Activated T-cell treated with anti-CD3 and anti-CD28 coated beads, Interleukin-2, amount 50 U/mL, for 4 hours (primary cell): ENCODE measurements around the gene PRPH2. TPM values are rescaled to one million over a fixed set of nuclear protein-coding genes. Genes with fewer than 3 reads are reported as not detected.
"Not testable (repeated sequence)": the region's sequence is repeated elsewhere in the genome, so short reads cannot be mapped to it uniquely, and the experiment has no call there.

Experiments used
- ATAC-seq, 2 donors: fragments of 200-7000 bp; cut with Tn5 transposase; one replicate each; pipeline ENCODE4 v1.10.0; 2021
- DNase-seq: peaks from one replicate; pipeline ENCODE4 v3.0.0-alpha.2; 2020
- H3K27me3 Mint-ChIP-seq: one replicate; pipeline ENCODE4 v1.8.0; 2021; ENCODE audit warnings: low read depth, mixed read lengths
- H3K36me3 Mint-ChIP-seq: one replicate; pipeline ENCODE4 v1.8.0; 2022; ENCODE audit warnings: mixed read lengths; ENCODE audit not compliant: insufficient read depth
- H3K4me1 Mint-ChIP-seq: one replicate; pipeline ENCODE4 v1.8.0; 2021; ENCODE audit warnings: low read depth, mixed read lengths
- H3K4me3 Mint-ChIP-seq: one replicate; pipeline ENCODE4 v1.8.0; 2021; ENCODE audit warnings: mild to moderate bottlenecking, moderate library complexity, mixed read lengths
- H3K9me3 Mint-ChIP-seq: one replicate; pipeline ENCODE4 v1.8.0; 2021; ENCODE audit warnings: mixed read lengths
- total RNA-seq, 3 donors: library from RNA; stranded (reverse); gene quantifications; one replicate each; pipeline ENCODE4 v1.2.1, GENCODE V29; 2021

PRPH2 gene
- total RNA-seq, 3 donors from 2014 or later, result 0.05 TPM; not detected in 2

DNA sequence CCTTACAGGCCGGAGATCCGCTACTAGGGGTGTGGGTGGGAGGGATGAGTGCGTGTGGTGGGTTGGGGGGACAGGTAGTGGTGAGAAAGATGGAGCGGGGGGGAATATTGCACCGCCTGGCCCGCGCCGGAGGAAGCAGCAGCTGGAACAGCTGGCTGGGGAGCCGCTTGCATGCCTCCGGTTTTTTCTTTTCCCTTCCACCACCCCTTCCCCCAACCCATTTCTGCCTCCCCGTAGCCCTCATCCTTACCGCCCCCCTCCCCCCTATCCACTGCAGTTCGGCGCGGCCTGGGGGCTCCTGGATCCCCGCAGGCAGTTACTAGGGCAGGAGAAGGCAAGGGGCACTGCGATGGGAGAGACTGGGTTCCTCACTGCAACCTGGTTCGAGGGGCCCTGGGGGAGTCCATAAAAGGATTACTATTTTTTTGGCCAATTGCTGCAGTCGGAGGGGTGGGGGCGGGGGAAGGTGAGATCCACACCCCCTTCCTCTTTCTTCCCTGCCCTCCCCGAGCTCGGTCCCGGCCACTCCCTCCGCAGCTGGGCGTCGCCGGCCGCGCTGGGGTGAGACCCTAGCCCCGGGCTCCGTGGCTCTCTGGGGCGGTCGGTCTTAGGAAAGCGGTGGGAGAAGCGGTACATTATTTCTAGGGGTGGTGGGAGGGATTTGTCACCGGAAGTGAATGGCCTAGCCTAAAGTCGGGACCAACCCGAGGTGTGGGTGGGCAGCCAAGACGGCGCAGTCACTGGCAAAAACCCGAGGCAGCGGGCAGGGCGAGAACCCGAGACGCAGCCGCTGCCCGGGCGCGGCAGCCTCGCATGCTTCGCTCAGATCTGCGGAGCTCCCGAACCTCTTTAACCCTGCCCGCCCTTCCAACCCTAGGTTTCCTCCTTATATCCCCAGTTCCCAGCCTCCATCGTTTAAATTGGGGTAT is 24.3 kb upstream of the PRPH2 start:
- H3K4me1 Mint-ChIP-seq, result peaks cover 36% of the 10 kb centered on the region
- DNase-seq (peak; percentile 58), ATAC-seq (peak; percentile 60 to 66)
- no peaks in the 10 kb centered on the region for H3K9me3 Mint-ChIP-seq
- peaks cover 3% of the 10 kb centered on the region for H3K36me3 Mint-ChIP-seq
- H3K27me3 Mint-ChIP-seq, result no peaks in the 10 kb centered on the region
- H3K4me3 Mint-ChIP-seq, result peak overlapping the region; percentile 98

DNA sequence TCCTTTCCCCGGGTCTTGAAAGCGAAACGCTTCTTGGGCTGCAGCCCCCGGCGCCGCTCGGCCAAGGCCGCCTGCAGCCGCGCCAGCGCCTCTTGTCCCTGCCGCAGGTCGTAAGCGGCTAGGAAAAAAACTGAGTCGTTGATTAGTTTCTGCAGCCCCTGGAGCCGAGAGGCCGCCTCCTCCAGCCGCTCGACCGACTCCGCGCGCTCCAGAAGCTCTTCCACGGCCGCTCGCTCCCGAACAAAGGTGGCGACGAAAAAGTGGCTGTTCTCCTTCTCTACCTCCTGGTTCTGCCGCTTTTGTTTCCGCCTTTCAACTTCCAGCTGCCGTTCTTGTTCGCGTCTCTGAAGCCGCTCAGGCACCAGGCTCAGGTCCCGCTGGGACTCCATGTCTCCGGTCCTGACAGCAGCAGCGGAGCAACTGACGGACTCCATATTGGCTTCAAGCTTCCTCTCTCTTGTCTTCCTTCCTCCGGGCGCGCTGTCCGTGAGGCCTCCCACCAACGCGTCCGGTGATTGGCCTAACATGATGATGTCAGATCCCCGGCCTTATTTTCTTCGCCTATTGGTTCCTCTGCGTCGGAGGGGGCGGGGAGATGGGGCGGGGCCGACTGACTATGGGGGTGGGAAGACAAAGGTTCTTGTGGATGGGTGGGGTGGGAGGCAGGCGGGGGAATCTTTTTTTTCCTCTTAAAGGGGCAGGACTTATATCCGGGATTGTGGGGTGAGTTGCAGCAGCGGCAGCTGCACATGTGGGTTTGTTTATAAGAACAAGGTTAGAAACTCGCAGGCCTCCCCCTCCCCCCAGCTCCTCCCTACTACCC is 23.5 kb upstream of the PRPH2 start, which contains the start of gene TBCC:
Gene TBCC, minus strand, starts transcription at position 464 of the 823 bp plus-strand sequence. Its CDS starts 30 bp downstream, at position 434.
- Mint-ChIP-seq H3K4me3 (peak within 1 kb of the TSS; percentile 98), H3K4me1 (peaks cover 31% of the 10 kb centered on the region), H3K27me3 (no peaks in the 10 kb centered on the region), H3K9me3 (no peaks in the 10 kb centered on the region), H3K36me3 (peaks cover 3% of the 10 kb centered on the region)
- DNase-seq, result peak; percentile 88
- ATAC-seq, result peak; percentile 81 to 84

DNA sequence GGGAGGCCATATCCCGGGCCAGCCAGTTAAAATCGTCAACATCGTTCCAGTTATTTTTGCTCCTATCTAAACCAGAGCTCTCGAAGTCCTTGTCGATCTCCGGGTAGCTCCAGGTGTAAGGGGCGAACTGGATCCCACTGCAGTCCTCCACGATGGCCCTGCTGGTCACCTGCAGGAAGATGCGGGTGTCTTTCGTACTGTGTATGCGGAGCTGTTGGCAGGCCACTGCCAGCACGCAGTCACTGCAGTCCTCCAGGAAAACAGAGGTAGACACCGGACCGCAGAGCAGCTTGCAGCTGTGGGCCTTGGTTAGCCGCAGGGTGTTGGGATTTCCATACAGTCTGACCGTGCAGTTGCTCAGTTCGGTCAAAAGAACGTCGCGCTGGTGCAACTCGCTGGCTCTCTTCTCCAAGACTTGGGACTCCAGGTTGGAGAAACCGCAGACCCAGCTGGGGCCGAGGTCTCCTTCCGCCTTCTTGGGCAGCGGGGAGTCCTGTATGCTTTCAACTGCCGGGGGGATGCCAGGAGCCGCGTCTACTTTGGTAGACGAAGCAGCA is 22.8 kb upstream of the PRPH2 start:
- H3K27me3 Mint-ChIP-seq, result no peaks in the 10 kb centered on the region
- no peak for ATAC-seq

DNA sequence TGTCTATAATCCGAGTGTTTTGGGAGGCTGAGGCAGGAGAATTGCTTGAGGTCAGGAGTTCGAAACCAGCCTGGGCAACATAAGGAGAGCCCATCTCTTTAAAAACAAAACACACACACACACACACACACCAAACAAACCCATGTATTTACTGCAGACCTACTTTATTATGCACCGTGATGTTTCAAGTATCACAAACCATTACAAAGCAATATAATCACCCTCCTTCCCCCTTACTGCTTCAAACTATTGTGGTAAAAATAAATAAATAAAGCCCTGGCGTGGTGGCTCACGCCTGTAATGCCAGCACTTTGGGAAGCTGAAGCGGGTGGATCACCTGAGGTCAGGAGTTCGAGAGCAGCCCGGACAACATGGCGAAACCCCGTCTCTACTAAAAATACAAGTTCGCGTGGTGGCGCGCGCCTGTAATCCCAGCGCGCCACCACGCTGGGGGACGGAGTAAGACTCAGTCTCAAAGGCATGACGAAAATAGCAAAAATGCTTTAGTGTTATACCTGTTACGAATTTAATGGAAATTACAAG is 22.0 kb upstream of the PRPH2 start:
- H3K4me1 Mint-ChIP-seq, result peaks cover 31% of the 10 kb centered on the region
- no peaks in the 10 kb centered on the region for H3K27me3 Mint-ChIP-seq
- peaks cover 3% of the 10 kb centered on the region for H3K36me3 Mint-ChIP-seq
- ATAC-seq (no peak), DNase-seq (no peak)
- peak overlapping the region; percentile 98 for H3K4me3 Mint-ChIP-seq
- no peaks in the 10 kb centered on the region for H3K9me3 Mint-ChIP-seq

More for the DNA sequence above, 22.8 kb upstream of the PRPH2 start:
- DNase-seq, result peak; percentile 7
- Mint-ChIP-seq H3K4me1 (peaks cover 31% of the 10 kb centered on the region), H3K36me3 (peaks cover 3% of the 10 kb centered on the region), H3K4me3 (peak overlapping the region; percentile 98), H3K9me3 (no peaks in the 10 kb centered on the region)

DNA sequence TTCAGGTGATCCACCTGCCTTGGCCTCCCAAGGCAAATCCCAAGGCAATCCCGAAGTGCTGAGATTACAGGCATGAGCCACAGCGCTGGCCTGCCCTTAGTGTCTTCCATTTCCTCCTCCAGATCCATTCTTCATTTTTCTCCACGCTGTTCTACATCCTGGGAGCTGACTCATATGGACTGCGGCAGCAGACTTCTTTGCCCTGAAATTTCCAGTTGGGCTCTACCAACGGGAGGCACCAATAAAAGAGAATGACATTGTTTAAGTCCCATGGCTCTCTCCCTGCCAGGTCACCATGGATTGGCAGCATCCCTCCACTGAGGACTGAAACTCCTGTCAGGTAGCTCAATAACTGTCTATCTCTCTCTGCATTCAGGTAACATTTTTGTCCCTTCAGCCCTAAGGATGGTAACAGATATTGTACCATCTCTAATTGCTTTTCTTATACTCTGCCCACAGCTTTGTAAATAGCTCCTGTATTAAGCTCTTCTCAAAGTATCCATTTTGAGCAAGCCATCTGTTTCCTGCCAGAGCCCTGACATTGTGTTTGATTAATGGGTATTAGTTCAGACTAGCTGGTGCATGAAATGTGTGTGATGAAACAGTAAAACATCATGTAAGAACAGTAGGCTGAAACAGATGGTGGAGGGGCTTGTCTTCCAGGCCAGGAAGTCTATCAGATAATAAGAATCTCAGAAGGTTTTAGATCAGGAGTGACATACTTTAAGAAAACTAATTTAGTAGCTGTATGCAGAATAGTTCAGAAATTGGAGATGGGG is 19.9 kb upstream of the PRPH2 start:
- DNase-seq, result no peak
- ATAC-seq, result no peak
- Mint-ChIP-seq H3K4me1 (peaks cover 12% of the 10 kb centered on the region), H3K4me3 (no peak overlapping the region), H3K9me3 (no peaks in the 10 kb centered on the region), H3K36me3 (peaks cover 3% of the 10 kb centered on the region), H3K27me3 (no peaks in the 10 kb centered on the region)

DNA sequence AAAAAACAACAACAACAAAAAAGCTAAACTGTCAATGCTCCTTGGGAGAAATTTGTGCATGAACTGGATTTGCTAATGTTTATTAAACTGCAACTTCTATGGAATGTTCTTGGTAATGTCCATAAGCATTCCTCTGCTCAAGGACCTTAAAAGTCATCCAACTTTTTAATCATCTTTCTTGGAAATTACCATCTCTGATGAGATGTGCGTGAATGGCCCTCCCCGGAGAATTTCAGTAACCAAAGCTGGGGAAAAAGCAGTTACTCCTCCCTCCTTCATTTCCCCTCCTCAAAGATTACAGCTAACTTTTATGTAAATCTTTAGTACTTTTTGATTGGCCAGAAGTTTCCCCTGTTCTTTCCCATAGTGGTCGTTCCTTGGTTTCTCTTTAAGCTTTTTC is 18.3 kb upstream of the PRPH2 start:
- Mint-ChIP-seq H3K4me3 (no peak overlapping the region), H3K27me3 (no peaks in the 10 kb centered on the region), H3K4me1 (peaks cover 9% of the 10 kb centered on the region)

DNA sequence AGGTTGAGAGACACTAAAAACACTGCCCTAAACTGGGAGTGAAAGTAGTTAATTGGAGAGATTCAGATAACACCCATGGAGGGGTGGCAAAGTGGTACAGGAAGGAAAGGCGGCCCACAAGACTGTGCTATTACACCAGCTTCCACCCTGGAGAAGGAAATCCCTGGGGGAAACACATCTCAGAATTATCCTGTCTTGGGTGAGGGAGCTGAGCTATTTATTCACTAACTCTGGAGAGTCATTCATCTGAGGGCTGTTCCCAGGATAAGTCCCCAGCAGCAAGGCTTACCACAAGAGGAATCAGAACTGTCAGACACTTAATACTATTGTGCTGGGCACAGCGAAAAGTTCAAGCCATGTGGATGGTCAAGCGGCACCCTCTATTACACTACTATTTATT is 13.6 kb upstream of the PRPH2 start:
- ATAC-seq (no peak), DNase-seq (no peak)
- Mint-ChIP-seq H3K4me1 (no peaks in the 10 kb centered on the region), H3K36me3 (no peaks in the 10 kb centered on the region), H3K27me3 (no peaks in the 10 kb centered on the region), H3K4me3 (no peak overlapping the region), H3K9me3 (no peaks in the 10 kb centered on the region)

More for the DNA sequence above, 18.3 kb upstream of the PRPH2 start:
- no peaks in the 10 kb centered on the region for H3K9me3 Mint-ChIP-seq
- DNase-seq (no peak), ATAC-seq (no peak)
- H3K36me3 Mint-ChIP-seq, result peaks cover under 1% of the 10 kb centered on the region

DNA sequence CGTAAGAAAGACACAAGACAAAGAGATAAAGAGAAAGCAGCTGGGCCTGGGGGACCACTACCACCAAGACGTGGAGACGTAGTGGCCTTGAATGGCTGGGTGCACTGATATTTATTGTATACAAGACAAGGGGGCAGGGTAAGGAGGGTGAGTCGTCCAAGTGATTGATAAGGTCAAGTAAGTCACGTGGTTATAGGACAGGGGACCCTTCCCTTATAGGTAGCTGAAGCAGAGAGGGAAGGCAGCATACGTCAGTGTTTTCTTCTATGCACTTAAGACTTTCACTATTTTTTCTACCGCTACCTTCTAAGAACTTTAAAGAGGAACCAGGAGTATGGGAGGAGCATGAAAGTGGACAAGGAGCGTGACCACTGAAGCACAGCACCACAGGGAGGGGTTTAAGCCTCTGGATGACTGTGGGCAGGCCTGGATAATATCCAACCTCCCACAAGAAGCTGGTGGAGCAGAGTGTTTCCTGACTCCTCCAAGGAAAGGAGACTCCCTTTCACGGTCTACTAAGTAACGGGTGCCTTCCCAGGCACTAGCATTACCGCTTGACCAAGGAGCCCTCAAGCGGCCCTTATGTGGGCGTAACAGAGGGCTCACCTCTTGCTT is 11.6 kb upstream of the PRPH2 start:
- ATAC-seq, DNase-seq, H3K27me3 Mint-ChIP-seq, H3K9me3 Mint-ChIP-seq, H3K4me1 Mint-ChIP-seq, H3K4me3 Mint-ChIP-seq, H3K36me3 Mint-ChIP-seq: not testable (repeated sequence)

DNA sequence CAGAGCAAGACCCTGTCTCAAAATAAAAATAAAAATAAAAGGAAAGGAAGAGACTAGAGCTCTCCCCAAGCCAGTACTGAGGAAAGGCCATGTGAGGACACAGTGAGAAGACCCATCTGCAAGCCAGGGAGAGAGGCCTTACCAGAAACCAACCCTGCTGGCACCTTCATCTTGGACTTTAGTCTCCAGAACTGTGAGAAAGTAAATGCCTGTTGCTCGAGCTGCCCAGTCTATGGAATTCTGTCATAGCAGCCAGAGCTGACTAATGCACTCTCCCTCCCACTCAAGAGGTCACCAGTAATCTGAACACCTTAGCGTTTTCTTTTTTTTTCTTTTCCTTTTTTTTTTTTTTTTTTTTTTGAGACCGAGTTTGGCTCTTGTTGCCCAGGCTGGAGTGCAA is 7.3 kb upstream of the PRPH2 start:
- Mint-ChIP-seq H3K36me3 (no peaks in the 10 kb centered on the region), H3K4me3 (no peak overlapping the region), H3K27me3 (no peaks in the 10 kb centered on the region), H3K9me3 (no peaks in the 10 kb centered on the region), H3K4me1 (peaks cover 18% of the 10 kb centered on the region)
- DNase-seq (no peak), ATAC-seq (no peak)

DNA sequence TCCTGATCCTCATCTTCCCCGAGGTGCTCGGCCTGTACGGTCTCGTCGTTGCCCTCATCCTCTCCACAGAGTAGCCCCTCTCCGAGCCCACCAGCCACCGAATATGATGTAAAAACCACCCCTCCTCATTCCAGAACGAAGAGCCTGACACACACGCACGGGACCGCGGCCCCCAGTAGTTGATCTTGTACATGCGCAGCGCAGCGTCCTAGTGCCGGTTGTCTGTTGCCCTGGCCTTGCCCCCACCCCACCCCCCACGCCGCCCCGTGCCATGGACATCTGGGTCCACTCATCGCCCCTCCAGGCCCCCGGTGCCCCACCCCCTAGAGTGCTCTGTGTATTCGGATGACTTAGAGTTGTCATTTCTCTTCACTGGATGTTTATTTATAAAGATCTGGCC is 5.2 kb upstream of the PRPH2 start:
- Mint-ChIP-seq H3K4me1 (peaks cover 18% of the 10 kb centered on the region), H3K27me3 (no peaks in the 10 kb centered on the region), H3K4me3 (peak overlapping the region; percentile 30), H3K36me3 (no peaks in the 10 kb centered on the region), H3K9me3 (no peaks in the 10 kb centered on the region)
- no peak for DNase-seq
- ATAC-seq, result no peak

DNA sequence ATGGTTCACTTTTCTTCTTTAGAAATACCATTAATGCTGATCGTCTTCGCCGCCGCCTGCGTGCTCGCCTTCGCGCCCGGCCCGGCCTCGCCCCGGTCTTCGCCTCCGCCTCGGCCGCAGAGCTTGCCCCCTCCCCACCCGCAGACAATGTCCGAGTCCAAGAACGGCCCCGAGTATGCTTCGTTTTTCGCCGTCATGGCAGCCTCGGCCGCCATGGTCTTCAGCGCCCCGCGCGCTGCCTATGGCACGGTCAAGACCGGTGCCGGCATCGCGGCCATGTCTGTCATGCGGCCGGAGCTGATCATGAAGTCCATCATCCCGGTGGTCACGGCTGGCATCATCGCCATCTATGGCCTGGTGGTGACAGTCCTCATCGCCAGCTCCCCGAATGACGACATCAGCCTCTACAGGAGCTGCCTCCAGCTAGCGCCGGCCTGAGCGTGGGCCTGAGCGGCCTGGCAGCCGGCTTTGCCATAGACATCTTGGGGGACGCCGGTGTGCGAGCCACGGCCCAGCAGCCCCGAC is 4.8 kb upstream of the PRPH2 start:
- Mint-ChIP-seq H3K27me3 (no peaks in the 10 kb centered on the region), H3K36me3 (no peaks in the 10 kb centered on the region), H3K4me3 (peak overlapping the region; percentile 82), H3K9me3 (no peaks in the 10 kb centered on the region), H3K4me1 (peaks cover 18% of the 10 kb centered on the region)
- DNase-seq (peak; percentile 7), ATAC-seq (peak; percentile 6 to 16)

DNA sequence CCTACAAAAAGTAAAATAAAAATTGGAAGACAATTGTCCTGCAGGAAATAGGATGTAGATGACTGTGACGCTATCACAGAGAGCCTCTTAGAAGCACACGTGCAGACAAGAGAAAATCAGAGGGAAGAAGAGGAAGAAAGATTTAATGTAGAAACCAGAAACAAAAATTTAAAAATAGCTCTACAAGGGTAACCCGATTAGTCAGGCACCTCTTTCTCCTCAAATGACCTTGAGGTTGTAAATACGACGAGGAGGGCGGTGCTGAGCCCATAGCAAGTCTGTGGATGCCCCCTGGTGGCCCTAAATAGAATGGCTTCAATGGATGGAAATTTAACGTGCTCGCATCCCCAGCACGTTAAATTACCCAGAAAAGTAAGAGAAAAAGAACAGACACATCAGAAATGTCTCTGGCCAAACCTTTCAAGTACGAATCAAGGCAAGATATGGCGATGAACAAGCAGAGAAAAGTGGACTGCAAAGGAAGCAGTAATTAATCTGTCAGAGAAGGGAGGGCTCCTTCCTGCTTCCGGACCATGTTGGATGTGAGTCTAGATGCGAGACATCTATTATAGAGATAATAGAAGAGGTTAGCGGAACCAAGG is 4.2 kb upstream of the PRPH2 start:
- Mint-ChIP-seq H3K4me3 (peak overlapping the region; percentile 82), H3K9me3 (no peaks in the 10 kb centered on the region), H3K4me1 (peaks cover 18% of the 10 kb centered on the region), H3K36me3 (no peaks in the 10 kb centered on the region), H3K27me3 (no peaks in the 10 kb centered on the region)
- peak; percentile 66 for DNase-seq
- peak; percentile 97 to 98 for ATAC-seq

DNA sequence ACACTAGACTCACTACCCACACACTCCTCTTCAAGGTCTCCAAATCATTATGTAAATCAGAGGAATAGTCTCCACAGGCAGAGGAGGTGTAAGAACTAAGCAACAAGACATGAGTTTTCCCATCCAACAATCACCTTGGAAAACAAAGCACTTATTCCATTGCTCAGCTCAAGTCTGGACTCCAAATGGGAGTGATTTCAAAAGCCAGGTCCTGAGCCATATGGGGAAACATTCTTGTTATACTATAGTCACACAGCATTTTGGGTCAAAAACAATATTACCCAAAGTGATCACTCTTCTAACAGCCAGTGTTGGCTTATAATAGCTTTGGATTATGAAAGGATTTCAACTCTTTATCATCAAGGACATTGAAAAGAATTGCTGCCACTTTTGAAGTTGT is 3.6 kb upstream of the PRPH2 start:
- Mint-ChIP-seq H3K4me3 (peak overlapping the region; percentile 82), H3K27me3 (no peaks in the 10 kb centered on the region), H3K9me3 (no peaks in the 10 kb centered on the region), H3K4me1 (peaks cover 18% of the 10 kb centered on the region), H3K36me3 (no peaks in the 10 kb centered on the region)
- no peak for ATAC-seq
- no peak for DNase-seq
